ENCODE data around the gene LCN9. TPM values are rescaled to one million over a fixed set of nuclear protein-coding genes. Genes with fewer than 3 reads are reported as not detected.

Gene LCN9
- total RNA-seq, 1 experiment from 2014 or later, result not detected

GRCh38 chr9:135620558-135620957 lies 42.6 kb upstream of the LCN9 start:
- ChIA-PET POLR2A (ENCODE audit: unreplicated experiment) (no interaction called here), CTCF (no interaction called here)
- intact Hi-C loops (cut with micrococcal nuclease), result no loop called here
- no TSS peak for BruUV-seq (replicated peaks)
- Histone ChIP-seq H3K9me3 (ENCODE audit: low read length) (no peaks in the 10 kb centered on the region), H3K9ac (ENCODE audit: low read length) (no peak overlapping the region), H3K27ac (ENCODE audit: low read length) (no peak overlapping the region), H3K79me2 (ENCODE audit: low read length) (no peaks in the 10 kb centered on the region), H3K4me1 (ENCODE audit: insufficient read depth, low read length) (no peaks in the 10 kb centered on the region), H3K9me2 (replicated peaks; ENCODE audit: low read length) (no peaks in the 10 kb centered on the region), H3K4me2 (ENCODE audit: low read length) (no peak overlapping the region), H3K27me3 (ENCODE audit: low read length) (peaks cover 38% of the 10 kb centered on the region), H3F3A (ENCODE audit: low read length, unreplicated experiment) (no peaks in the 10 kb centered on the region), H4K20me1 (ENCODE audit: low read length) (no peaks in the 10 kb centered on the region), H3K4me3 (ENCODE audit: low read length) (no peak overlapping the region), H3K36me3 (ENCODE audit: low read depth, low read length) (no peaks in the 10 kb centered on the region), H2AFZ (ENCODE audit: low read length) (no peak overlapping the region)
- TF ChIP-seq CTCF (conservative IDR thresholded peaks at IDR 0.05; ENCODE audit: low read depth, low read length), result no peak
- no peak for TF ChIP-seq EZH2 (IDR thresholded peaks at IDR 0.05; ENCODE audit: low read length, unreplicated experiment)
- no peak for TF ChIP-seq EZH2phosphoT487 (IDR thresholded peaks at IDR 0.05; ENCODE audit: borderline replicate concordance, low read length)
- DNase-seq (no peak), ATAC-seq (no peak)

DNA sequence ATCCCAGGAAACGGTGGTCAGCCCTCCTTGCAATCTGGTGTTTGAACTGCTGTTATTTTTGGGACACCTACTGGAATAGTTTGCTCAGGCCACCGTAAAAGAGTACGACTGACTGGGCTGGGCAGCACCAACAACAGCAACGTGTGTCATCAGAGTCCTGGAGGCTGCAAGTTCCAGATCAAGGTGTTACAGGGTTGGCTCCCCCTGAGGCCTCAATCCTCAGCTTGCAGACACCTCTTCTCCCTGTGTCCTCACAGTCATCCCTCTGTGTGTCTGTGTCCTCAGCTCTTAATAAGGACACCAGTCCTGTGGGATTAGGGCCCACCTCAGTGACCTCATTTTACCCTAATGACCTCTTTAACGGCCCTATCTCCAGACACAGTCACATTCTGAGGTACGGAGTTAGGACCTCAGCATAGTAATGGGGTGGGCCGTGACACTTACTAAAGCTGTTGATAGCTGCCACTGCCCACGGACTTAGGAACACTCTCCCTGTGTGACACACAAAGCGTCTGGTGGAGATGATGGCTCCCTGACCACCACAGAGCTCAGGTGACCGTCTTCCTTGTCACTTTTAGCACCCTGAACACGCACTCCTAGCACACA lies 40.6 kb upstream of the LCN9 start:
- Histone ChIP-seq H3K9me2 (replicated peaks; ENCODE audit: low read length) (no peaks in the 10 kb centered on the region), H3K36me3 (ENCODE audit: low read depth, low read length) (no peaks in the 10 kb centered on the region), H3K4me3 (ENCODE audit: low read length) (no peak overlapping the region), H3K4me1 (ENCODE audit: insufficient read depth, low read length) (no peaks in the 10 kb centered on the region), H3K27me3 (ENCODE audit: low read length) (peaks cover 47% of the 10 kb centered on the region), H3K9me3 (ENCODE audit: low read length) (no peaks in the 10 kb centered on the region), H2AFZ (ENCODE audit: low read length) (no peak overlapping the region), H3K4me2 (ENCODE audit: low read length) (no peak overlapping the region), H3K79me2 (ENCODE audit: low read length) (no peaks in the 10 kb centered on the region), H4K20me1 (ENCODE audit: low read length) (no peaks in the 10 kb centered on the region), H3K27ac (ENCODE audit: low read length) (no peak overlapping the region), H3F3A (ENCODE audit: low read length, unreplicated experiment) (no peaks in the 10 kb centered on the region), H3K9ac (ENCODE audit: low read length) (no peak overlapping the region)
- no TSS peak for BruUV-seq (replicated peaks)
- ChIA-PET POLR2A (ENCODE audit: unreplicated experiment) (no interaction called here), CTCF (no interaction called here)
- TF ChIP-seq CTCF (conservative IDR thresholded peaks at IDR 0.05; ENCODE audit: low read depth, low read length) (no peak), EZH2 (IDR thresholded peaks at IDR 0.05; ENCODE audit: low read length, unreplicated experiment) (no peak), EZH2phosphoT487 (IDR thresholded peaks at IDR 0.05; ENCODE audit: borderline replicate concordance, low read length) (no peak)
- intact Hi-C loops (cut with micrococcal nuclease), result no loop called here
- DNase-seq (no peak), ATAC-seq (no peak)

DNA sequence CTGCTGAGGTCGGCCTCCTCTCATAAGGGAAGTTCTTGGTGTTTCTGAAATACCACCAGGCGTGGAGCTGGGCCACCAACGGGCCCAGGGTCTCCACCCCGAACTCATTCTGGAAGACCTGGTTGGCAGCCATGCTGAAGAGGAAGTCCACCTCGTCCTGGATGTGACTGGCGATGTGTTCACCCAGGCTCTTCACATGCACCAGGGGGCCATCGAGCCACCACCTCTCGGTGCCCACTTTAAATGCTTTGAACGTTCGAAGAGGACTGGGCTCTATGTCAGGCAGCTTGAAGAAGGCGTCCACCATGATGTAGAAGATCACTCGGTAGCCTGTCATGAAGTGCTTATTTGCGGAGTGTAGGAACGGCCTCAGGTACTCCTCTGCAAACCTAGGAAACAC lies 38.8 kb upstream of the LCN9 start:
- DNase-seq (no peak), ATAC-seq (no peak)
- Histone ChIP-seq H3K9me2 (replicated peaks; ENCODE audit: low read length) (no peaks in the 10 kb centered on the region), H3K27ac (ENCODE audit: low read length) (no peak overlapping the region), H3K4me2 (ENCODE audit: low read length) (no peak overlapping the region), H3K4me1 (ENCODE audit: insufficient read depth, low read length) (no peaks in the 10 kb centered on the region), H3K36me3 (ENCODE audit: low read depth, low read length) (no peaks in the 10 kb centered on the region), H3K9me3 (ENCODE audit: low read length) (no peaks in the 10 kb centered on the region), H3K27me3 (ENCODE audit: low read length) (peaks cover 47% of the 10 kb centered on the region), H3K79me2 (ENCODE audit: low read length) (no peaks in the 10 kb centered on the region), H3K9ac (ENCODE audit: low read length) (no peak overlapping the region), H3K4me3 (ENCODE audit: low read length) (no peak overlapping the region), H4K20me1 (ENCODE audit: low read length) (no peaks in the 10 kb centered on the region), H2AFZ (ENCODE audit: low read length) (no peak overlapping the region), H3F3A (ENCODE audit: low read length, unreplicated experiment) (no peaks in the 10 kb centered on the region)
- CTCF ChIA-PET, result no interaction called here
- no peak for TF ChIP-seq EZH2phosphoT487 (IDR thresholded peaks at IDR 0.05; ENCODE audit: borderline replicate concordance, low read length)
- TF ChIP-seq EZH2 (IDR thresholded peaks at IDR 0.05; ENCODE audit: low read length, unreplicated experiment), result no peak
- no peak for TF ChIP-seq CTCF (conservative IDR thresholded peaks at IDR 0.05; ENCODE audit: low read depth, low read length)
- intact Hi-C loops (cut with micrococcal nuclease), result no loop called here
- BruUV-seq (replicated peaks), result no TSS peak
- POLR2A ChIA-PET (ENCODE audit: unreplicated experiment), result no interaction called here
